Occipital lobe (tissue), 2 donors: ENCODE data around the gene ALMS1. TPM values are rescaled to one million over a fixed set of nuclear protein-coding genes. Genes with fewer than 3 reads are reported as not detected.
"Not testable (repeated sequence)": the region's sequence is repeated elsewhere in the genome, so short reads cannot be mapped to it uniquely, and the experiment has no call there.

Experiments used
- DNase-seq: peaks from one replicate; lab custom pipeline; 2025; lab: John Stamatoyannopoulos, UW
- total RNA-seq: library from RNA; depleted of rRNA; stranded (reverse); fragments of >200 nt; gene quantifications from one replicate; pipeline ENCODE4 v1.2.3, GENCODE V29; 2014

ALMS1 gene
- total RNA-seq, 1 donor from 2014 or later, result 76.0 TPM

- not testable (repeated sequence) for DNase-seq
Observed at GRCh38 chr2:73619925-73620324, 234.3 kb downstream of the ALMS1 start.

- not testable (repeated sequence) for DNase-seq
Observed at GRCh38 chr2:73624036-73624435, 238.4 kb downstream of the ALMS1 start.

GRCh38 chr2:73624625-73625024, 239.0 kb downstream of the ALMS1 start:
- not testable (repeated sequence) for DNase-seq

- not testable (repeated sequence) for DNase-seq
Observed at GRCh38 chr2:73626237-73626636, 240.6 kb downstream of the ALMS1 start.

GRCh38 chr2:73628493-73628892, 242.9 kb downstream of the ALMS1 start:
- not testable (repeated sequence) for DNase-seq

- not testable (repeated sequence) for DNase-seq
Observed at GRCh38 chr2:73630662-73631266, 245.1 kb downstream of the ALMS1 start.

GRCh38 chr2:73636977-73637376, 251.3 kb downstream of the ALMS1 start:
- not testable (repeated sequence) for DNase-seq

- no peak for DNase-seq
Observed at GRCh38 chr2:73638429-73638828, 252.8 kb downstream of the ALMS1 start.

GRCh38 chr2:73640511-73640911, 254.9 kb downstream of the ALMS1 start:
- no peak for DNase-seq

GRCh38 chr2:73640946-73641766, 255.5 kb downstream of the ALMS1 start:
- DNase-seq, result no peak

- DNase-seq, result no peak
Observed at GRCh38 chr2:73641767-73642062, 256.1 kb downstream of the ALMS1 start.

- no peak for DNase-seq
Observed at GRCh38 chr2:73642338-73643018, 256.8 kb downstream of the ALMS1 start, which contains the start of gene NAT8. Gene NAT8 (minus strand): TSS chr2:73642422. CDS start chr2:73641628, 794 bp downstream.

GRCh38 chr2:73647690-73648089, 262.1 kb downstream of the ALMS1 start:
- DNase-seq, result not testable (repeated sequence)

- no peak for DNase-seq
Observed at GRCh38 chr2:73651591-73652230, 266.1 kb downstream of the ALMS1 start.

- no peak for DNase-seq
Observed at GRCh38 chr2:73652348-73652747, 266.7 kb downstream of the ALMS1 start.

GRCh38 chr2:73654175-73654574, 268.5 kb downstream of the ALMS1 start:
- no peak for DNase-seq

Other genes with a start within 250 kb of the ALMS1 start
- gene NOTO, start 183.3 kb upstream of the ALMS1 start, total RNA-seq, result not detected
- 20.0 TPM for gene SMYD5, start 171.6 kb upstream of the ALMS1 start, total RNA-seq
- gene PRADC1, start 152.6 kb upstream of the ALMS1 start, total RNA-seq, result 5.9 TPM
- 164 TPM for gene CCT7, start 151.5 kb upstream of the ALMS1 start, total RNA-seq
- gene FBXO41, start 101.4 kb upstream of the ALMS1 start, total RNA-seq, result 27.0 TPM
- not detected for gene EGR4, start 92.3 kb upstream of the ALMS1 start, total RNA-seq